HG03159 (cell line): Measurements from ENCODE around the gene NCBP1.

Experiments used
- ATAC-seq: cut with Tn5 transposase; IDR thresholded peaks from one replicate; pipeline ENCODE4 v1.9.1; 2021; ENCODE audit warnings: mild to moderate bottlenecking, moderate library complexity; ENCODE audit not compliant: unreplicated experiment

The NCBP1 gene

GRCh38 chr9:97625620-97626019 lies 8.0 kb upstream of the NCBP1 start:
- ATAC-seq: no peak

GRCh38 chr9:97627624-97628023 lies 6.0 kb upstream of the NCBP1 start:
- no peak for ATAC-seq

- no peak for ATAC-seq
Observed at GRCh38 chr9:97628668-97629067, 5.0 kb upstream of the NCBP1 start.

GRCh38 chr9:97629156-97629555 lies 4.5 kb upstream of the NCBP1 start:
- no peak for ATAC-seq

GRCh38 chr9:97630591-97630990 lies 3.0 kb upstream of the NCBP1 start:
- no peak for ATAC-seq

GRCh38 chr9:97632248-97632984 lies 1.2 kb upstream of the NCBP1 start:
- ATAC-seq: peak; percentile 6

GRCh38 chr9:97633859-97634490 lies 354 bp downstream of the NCBP1 start:
- ATAC-seq: no peak

GRCh38 chr9:97635026-97635425 lies 1.4 kb downstream of the NCBP1 start:
- no peak for ATAC-seq

GRCh38 chr9:97636903-97637302 lies 3.3 kb downstream of the NCBP1 start:
- no peak for ATAC-seq

GRCh38 chr9:97638666-97639065 lies 5.0 kb downstream of the NCBP1 start:
- ATAC-seq: no peak

GRCh38 chr9:97640325-97640724 lies 6.7 kb downstream of the NCBP1 start:
- ATAC-seq: no peak

- no peak for ATAC-seq
Observed at GRCh38 chr9:97645720-97646119, 12.1 kb downstream of the NCBP1 start.

- ATAC-seq: no peak
Observed at GRCh38 chr9:97647996-97648395, 14.4 kb downstream of the NCBP1 start.

- ATAC-seq: no peak
Observed at GRCh38 chr9:97651646-97652045, 18.0 kb downstream of the NCBP1 start.

GRCh38 chr9:97658707-97659106 lies 25.1 kb downstream of the NCBP1 start:
- no peak for ATAC-seq

GRCh38 chr9:97659771-97660170 lies 26.1 kb downstream of the NCBP1 start:
- no peak for ATAC-seq

- no peak for ATAC-seq
Observed at GRCh38 chr9:97660340-97660739, 26.7 kb downstream of the NCBP1 start.

- ATAC-seq: no peak
Observed at GRCh38 chr9:97660847-97661246, 27.2 kb downstream of the NCBP1 start.

GRCh38 chr9:97665742-97666141 lies 32.1 kb downstream of the NCBP1 start:
- ATAC-seq: no peak

- no peak for ATAC-seq
Observed at GRCh38 chr9:97666907-97667686, 33.5 kb downstream of the NCBP1 start.

GRCh38 chr9:97668485-97668884 lies 34.9 kb downstream of the NCBP1 start:
- ATAC-seq: no peak

GRCh38 chr9:97670586-97670985 lies 37.0 kb downstream of the NCBP1 start:
- no peak for ATAC-seq
